Esophagus muscularis mucosa (tissue), 3 donors: Measurements from ENCODE around the gene NRSN2.

Experiments used
- POLR2A ChIP-seq: fragments of 450-650 bp; IDR thresholded peaks from one replicate; pipeline ENCODE4 v1.6.1; 2017; ENCODE audit warnings: antibody characterized with exemption, moderate library complexity, mild to moderate bottlenecking, low read depth
- TF ChIP-seq, protein P1 (sequence below), 3 experiments: fragments of 200-600 bp in 2 of 3; fragments of 450-650 bp in 1 of 3; sonication (generic) in 2 of 3; IDR thresholded peaks; one replicate each; pipeline ENCODE4 v1.5.1; 2017 to 2019; ENCODE audit warnings: antibody characterized with exemption in 3 of 3, mild to moderate bottlenecking in 2 of 3, moderate library complexity in 1 of 3

DNA sequence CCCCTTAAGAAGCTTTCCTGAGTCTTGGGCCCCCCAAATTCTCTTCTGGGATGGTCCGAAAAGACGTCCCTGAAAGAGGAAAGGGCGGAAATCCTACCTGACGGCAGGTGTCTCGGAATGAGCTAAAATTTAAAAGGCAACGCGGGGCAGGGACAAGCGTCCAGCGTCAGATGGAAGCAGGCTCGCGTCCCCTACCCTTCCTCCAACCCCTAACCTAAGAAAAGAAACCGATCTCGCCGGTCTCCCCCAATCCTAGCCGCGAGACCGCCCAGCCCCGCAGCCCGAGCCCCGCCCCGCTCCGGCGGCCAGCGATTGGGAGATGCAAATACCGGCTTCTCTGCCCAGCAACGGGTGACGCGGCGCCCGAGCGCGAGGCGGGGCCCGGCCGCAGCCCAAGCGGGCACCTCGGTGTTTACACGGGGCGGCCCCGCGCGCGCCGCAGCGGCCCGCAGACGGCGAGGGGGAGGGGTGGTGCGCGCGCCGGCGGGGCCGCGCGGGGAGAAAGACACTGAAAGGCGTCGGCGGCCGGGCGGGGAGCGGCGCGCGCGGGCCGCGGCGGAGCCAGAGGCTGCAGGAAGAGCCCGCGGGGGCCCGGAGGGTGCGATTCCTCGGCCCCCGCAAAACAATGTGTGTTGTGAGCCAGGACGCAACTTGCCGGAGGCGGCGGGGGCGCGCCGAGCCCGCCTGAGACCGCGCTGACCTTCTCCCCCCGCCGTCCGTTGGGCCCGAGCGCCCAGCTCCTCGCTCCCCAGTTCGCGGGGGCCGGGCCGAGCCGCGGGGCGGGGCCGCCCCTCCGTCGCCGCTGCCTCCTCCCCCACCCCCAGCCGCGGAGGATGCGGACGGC lies 21.6 kb upstream of the NRSN2 start, which contains the start of gene SOX12:
- TF ChIP-seq, protein P1, sequence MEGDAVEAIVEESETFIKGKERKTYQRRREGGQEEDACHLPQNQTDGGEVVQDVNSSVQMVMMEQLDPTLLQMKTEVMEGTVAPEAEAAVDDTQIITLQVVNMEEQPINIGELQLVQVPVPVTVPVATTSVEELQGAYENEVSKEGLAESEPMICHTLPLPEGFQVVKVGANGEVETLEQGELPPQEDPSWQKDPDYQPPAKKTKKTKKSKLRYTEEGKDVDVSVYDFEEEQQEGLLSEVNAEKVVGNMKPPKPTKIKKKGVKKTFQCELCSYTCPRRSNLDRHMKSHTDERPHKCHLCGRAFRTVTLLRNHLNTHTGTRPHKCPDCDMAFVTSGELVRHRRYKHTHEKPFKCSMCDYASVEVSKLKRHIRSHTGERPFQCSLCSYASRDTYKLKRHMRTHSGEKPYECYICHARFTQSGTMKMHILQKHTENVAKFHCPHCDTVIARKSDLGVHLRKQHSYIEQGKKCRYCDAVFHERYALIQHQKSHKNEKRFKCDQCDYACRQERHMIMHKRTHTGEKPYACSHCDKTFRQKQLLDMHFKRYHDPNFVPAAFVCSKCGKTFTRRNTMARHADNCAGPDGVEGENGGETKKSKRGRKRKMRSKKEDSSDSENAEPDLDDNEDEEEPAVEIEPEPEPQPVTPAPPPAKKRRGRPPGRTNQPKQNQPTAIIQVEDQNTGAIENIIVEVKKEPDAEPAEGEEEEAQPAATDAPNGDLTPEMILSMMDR (IDR thresholded peaks at IDR 0.05), result no peak
- peak; percentile 60 for TF ChIP-seq POLR2A
